Aortic smooth muscle cell (primary cell): ENCODE data around the gene CALR3. TPM values are rescaled to one million over a fixed set of nuclear protein-coding genes. Genes with fewer than 3 reads are reported as not detected.

Experiments
- total RNA-seq: library from RNA; depleted of rRNA; stranded (reverse); fragments of >200 nt; gene quantifications from 2 replicates; pipeline ENCODE4 v1.2.3, GENCODE V29; 2014

CALR3 gene, protein sequence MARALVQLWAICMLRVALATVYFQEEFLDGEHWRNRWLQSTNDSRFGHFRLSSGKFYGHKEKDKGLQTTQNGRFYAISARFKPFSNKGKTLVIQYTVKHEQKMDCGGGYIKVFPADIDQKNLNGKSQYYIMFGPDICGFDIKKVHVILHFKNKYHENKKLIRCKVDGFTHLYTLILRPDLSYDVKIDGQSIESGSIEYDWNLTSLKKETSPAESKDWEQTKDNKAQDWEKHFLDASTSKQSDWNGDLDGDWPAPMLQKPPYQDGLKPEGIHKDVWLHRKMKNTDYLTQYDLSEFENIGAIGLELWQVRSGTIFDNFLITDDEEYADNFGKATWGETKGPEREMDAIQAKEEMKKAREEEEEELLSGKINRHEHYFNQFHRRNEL
- 0.06 TPM in 1 of 2 replicates, not detected in the other for total RNA-seq

GRCh38 chr19:16495982-16496612, at the start of gene CALR3, which contains the start of gene C19orf44:
Gene CALR3, minus strand, starts transcription at chr19:16496167. Its CDS starts 38 bp downstream, at chr19:16496129.
Gene C19orf44, plus strand, starts transcription at chr19:16496394. Its CDS starts 4,399 bp downstream, at chr19:16500793.

GRCh38 chr19:16542045-16542909, 46.3 kb upstream of the CALR3 start, which contains the start of gene CHERP:
Gene CHERP, minus strand, starts transcription at chr19:16542437. Its CDS starts 59 bp downstream, at chr19:16542378.

Other genes starting within 250 kb of the CALR3 start
- 3.2 and 12.9 TPM in 2 replicates for gene KLF2, start 171.3 kb downstream of the CALR3 start, total RNA-seq
- 6.5 and 7.2 TPM in 2 replicates for gene EPS15L1, start 24.2 kb downstream of the CALR3 start, total RNA-seq
- 1.8 and 3.0 TPM in 2 replicates for gene C19orf44, start 227 bp upstream of the CALR3 start, total RNA-seq
- 3.6 and 7.0 TPM in 2 replicates for gene CHERP, start 46.3 kb upstream of the CALR3 start, total RNA-seq
- 21.1 and 21.3 TPM in 2 replicates for gene SLC35E1, start 76.2 kb upstream of the CALR3 start, total RNA-seq
- 3.7 and 4.0 TPM in 2 replicates for gene MED26, start 132.0 kb upstream of the CALR3 start, total RNA-seq
- 64.1 and 80.5 TPM in 2 replicates for gene SMIM7, start 164.0 kb upstream of the CALR3 start, total RNA-seq
- 5.4 and 5.9 TPM in 2 replicates for gene TMEM38A, start 165.0 kb upstream of the CALR3 start, total RNA-seq
- under 0.01 TPM in 1 of 2 replicates, not detected in the other for gene NWD1, start 223.7 kb upstream of the CALR3 start, total RNA-seq